ENCODE data around the gene MAGEA9. TPM values are rescaled to one million over a fixed set of nuclear protein-coding genes. Genes with fewer than 3 reads are reported as not detected.

MAGEA9 gene
- total RNA-seq, 1 experiment from 2014 or later, result not detected

GRCh38 chrX:149803458-149804062, 21.8 kb downstream of the MAGEA9 start:
- no peak overlapping the region for H3K27ac Mint-ChIP-seq
- no peak for TF ChIP-seq FOXJ3 (CRISPR knock-in tag; IDR thresholded peaks at IDR 0.05; ENCODE audit: borderline replicate concordance)
- TF ChIP-seq, protein P1, sequence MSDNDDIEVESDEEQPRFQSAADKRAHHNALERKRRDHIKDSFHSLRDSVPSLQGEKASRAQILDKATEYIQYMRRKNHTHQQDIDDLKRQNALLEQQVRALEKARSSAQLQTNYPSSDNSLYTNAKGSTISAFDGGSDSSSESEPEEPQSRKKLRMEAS (CRISPR knock-in tag; IDR thresholded peaks at IDR 0.05), result no peak
- no peak for TF ChIP-seq ZNF138 (CRISPR knock-in tag; conservative IDR thresholded peaks at IDR 0.05)
- no peak for TF ChIP-seq ZNF416 (CRISPR knock-in tag; IDR thresholded peaks at IDR 0.05)
- no peak for TF ChIP-seq CREM (CRISPR knock-in tag; IDR thresholded peaks at IDR 0.05)
- TF ChIP-seq ZNF423 (CRISPR knock-in tag; IDR thresholded peaks at IDR 0.05), result no peak
- TF ChIP-seq, protein P2, sequence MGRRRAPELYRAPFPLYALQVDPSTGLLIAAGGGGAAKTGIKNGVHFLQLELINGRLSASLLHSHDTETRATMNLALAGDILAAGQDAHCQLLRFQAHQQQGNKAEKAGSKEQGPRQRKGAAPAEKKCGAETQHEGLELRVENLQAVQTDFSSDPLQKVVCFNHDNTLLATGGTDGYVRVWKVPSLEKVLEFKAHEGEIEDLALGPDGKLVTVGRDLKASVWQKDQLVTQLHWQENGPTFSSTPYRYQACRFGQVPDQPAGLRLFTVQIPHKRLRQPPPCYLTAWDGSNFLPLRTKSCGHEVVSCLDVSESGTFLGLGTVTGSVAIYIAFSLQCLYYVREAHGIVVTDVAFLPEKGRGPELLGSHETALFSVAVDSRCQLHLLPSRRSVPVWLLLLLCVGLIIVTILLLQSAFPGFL (CRISPR knock-in tag; IDR thresholded peaks at IDR 0.05; ENCODE audit: borderline replicate concordance), result no peak
- ATAC-seq (no peak), DNase-seq (ENCODE audit: low spot score) (no peak)
- H3K9me3 Mint-ChIP-seq, result no peaks in the 10 kb centered on the region; the same call in 1 of the 2 replicates
- POLR2A ChIA-PET, result no interaction called here
- H3K4me1 Mint-ChIP-seq, result peaks cover 37% of the 10 kb centered on the region
- no peaks in the 10 kb centered on the region for H3K36me3 Mint-ChIP-seq
- no peaks in the 10 kb centered on the region for H3K27me3 Mint-ChIP-seq (ENCODE audit: low read depth)
- CTCF ChIA-PET, result no interaction called here
- no peak overlapping the region for H3K4me3 Mint-ChIP-seq

GRCh38 chrX:149804102-149804501, 22.4 kb downstream of the MAGEA9 start:
- Mint-ChIP-seq H3K36me3 (no peaks in the 10 kb centered on the region), H3K27ac (no peak overlapping the region), H3K4me1 (peaks cover 35% of the 10 kb centered on the region), H3K9me3 (no peaks in the 10 kb centered on the region; the same call in 1 of the 2 replicates), H3K4me3 (no peak overlapping the region), H3K27me3 (ENCODE audit: low read depth) (no peaks in the 10 kb centered on the region)
- no peak for TF ChIP-seq SP1 (CRISPR knock-in tag; conservative IDR thresholded peaks at IDR 0.05)
- TF ChIP-seq ZNF317 (CRISPR knock-in tag; IDR thresholded peaks at IDR 0.05; ENCODE audit: borderline replicate concordance, low read depth), result no peak
- TF ChIP-seq, protein P3, sequence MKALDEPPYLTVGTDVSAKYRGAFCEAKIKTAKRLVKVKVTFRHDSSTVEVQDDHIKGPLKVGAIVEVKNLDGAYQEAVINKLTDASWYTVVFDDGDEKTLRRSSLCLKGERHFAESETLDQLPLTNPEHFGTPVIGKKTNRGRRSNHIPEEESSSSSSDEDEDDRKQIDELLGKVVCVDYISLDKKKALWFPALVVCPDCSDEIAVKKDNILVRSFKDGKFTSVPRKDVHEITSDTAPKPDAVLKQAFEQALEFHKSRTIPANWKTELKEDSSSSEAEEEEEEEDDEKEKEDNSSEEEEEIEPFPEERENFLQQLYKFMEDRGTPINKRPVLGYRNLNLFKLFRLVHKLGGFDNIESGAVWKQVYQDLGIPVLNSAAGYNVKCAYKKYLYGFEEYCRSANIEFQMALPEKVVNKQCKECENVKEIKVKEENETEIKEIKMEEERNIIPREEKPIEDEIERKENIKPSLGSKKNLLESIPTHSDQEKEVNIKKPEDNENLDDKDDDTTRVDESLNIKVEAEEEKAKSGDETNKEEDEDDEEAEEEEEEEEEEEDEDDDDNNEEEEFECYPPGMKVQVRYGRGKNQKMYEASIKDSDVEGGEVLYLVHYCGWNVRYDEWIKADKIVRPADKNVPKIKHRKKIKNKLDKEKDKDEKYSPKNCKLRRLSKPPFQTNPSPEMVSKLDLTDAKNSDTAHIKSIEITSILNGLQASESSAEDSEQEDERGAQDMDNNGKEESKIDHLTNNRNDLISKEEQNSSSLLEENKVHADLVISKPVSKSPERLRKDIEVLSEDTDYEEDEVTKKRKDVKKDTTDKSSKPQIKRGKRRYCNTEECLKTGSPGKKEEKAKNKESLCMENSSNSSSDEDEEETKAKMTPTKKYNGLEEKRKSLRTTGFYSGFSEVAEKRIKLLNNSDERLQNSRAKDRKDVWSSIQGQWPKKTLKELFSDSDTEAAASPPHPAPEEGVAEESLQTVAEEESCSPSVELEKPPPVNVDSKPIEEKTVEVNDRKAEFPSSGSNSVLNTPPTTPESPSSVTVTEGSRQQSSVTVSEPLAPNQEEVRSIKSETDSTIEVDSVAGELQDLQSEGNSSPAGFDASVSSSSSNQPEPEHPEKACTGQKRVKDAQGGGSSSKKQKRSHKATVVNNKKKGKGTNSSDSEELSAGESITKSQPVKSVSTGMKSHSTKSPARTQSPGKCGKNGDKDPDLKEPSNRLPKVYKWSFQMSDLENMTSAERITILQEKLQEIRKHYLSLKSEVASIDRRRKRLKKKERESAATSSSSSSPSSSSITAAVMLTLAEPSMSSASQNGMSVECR (CRISPR knock-in tag; IDR thresholded peaks at IDR 0.05; ENCODE audit: borderline replicate concordance), result no peak
- TF ChIP-seq, protein P4, sequence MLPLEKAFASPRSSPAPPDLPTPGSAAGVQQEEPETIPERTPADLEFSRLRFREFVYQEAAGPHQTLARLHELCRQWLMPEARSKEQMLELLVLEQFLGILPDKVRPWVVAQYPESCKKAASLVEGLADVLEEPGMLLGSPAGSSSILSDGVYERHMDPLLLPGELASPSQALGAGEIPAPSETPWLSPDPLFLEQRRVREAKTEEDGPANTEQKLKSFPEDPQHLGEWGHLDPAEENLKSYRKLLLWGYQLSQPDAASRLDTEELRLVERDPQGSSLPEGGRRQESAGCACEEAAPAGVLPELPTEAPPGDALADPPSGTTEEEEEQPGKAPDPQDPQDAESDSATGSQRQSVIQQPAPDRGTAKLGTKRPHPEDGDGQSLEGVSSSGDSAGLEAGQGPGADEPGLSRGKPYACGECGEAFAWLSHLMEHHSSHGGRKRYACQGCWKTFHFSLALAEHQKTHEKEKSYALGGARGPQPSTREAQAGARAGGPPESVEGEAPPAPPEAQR (CRISPR knock-in tag; IDR thresholded peaks at IDR 0.05), result no peak
- TF ChIP-seq ZMAT4 (CRISPR knock-in tag; IDR thresholded peaks at IDR 0.05), result no peak
- TF ChIP-seq NFE2L1 (CRISPR knock-in tag; IDR thresholded peaks at IDR 0.05), result no peak
- TF ChIP-seq MYBL2 (CRISPR knock-in tag; IDR thresholded peaks at IDR 0.05), result no peak
- no peak for TF ChIP-seq ATF2 (CRISPR knock-in tag; IDR thresholded peaks at IDR 0.05; ENCODE audit: borderline replicate concordance, low read depth)
- ChIA-PET POLR2A (no interaction called here), CTCF (no interaction called here)
- no peak for DNase-seq (ENCODE audit: low spot score)
- no peak for ATAC-seq
